Frontal cortex (tissue), 4 donors: ENCODE data around the gene CLINT1. TPM values are rescaled to one million over a fixed set of nuclear protein-coding genes. Genes with fewer than 3 reads are reported as not detected.

Experiments used
- DNase-seq, 2 donors: peaks; one replicate each; pipeline ENCODE4 v3.0.0; 2012; ENCODE audit warnings: low spot score in 2 of 2
- FAIRE-seq: peaks from 2 replicates; lab custom pipeline; 2012; peaks lifted over from hg19 to GRCh38; lab: Jason Lieb, UNC
- total RNA-seq: library from RNA; depleted of rRNA; stranded (reverse); fragments of >200 nt; gene quantifications from one replicate; pipeline ENCODE4 v1.2.3, GENCODE V29; 2014
- donor health status: control.
- donor health status: control.
- donor health status: control.

The CLINT1 gene
- total RNA-seq, 1 donor from 2014 or later: 56.3 TPM

GRCh38 chr5:157823655-157824054 lies 35.3 kb downstream of the CLINT1 start:
- no peak for DNase-seq
- no peak for FAIRE-seq

- no peak for DNase-seq
- no peak for FAIRE-seq
Measured at GRCh38 chr5:157821822-157822622, 36.9 kb downstream of the CLINT1 start.

- FAIRE-seq (no peak), DNase-seq (no peak)
Measured at GRCh38 chr5:157821405-157821804, 37.5 kb downstream of the CLINT1 start.

DNA sequence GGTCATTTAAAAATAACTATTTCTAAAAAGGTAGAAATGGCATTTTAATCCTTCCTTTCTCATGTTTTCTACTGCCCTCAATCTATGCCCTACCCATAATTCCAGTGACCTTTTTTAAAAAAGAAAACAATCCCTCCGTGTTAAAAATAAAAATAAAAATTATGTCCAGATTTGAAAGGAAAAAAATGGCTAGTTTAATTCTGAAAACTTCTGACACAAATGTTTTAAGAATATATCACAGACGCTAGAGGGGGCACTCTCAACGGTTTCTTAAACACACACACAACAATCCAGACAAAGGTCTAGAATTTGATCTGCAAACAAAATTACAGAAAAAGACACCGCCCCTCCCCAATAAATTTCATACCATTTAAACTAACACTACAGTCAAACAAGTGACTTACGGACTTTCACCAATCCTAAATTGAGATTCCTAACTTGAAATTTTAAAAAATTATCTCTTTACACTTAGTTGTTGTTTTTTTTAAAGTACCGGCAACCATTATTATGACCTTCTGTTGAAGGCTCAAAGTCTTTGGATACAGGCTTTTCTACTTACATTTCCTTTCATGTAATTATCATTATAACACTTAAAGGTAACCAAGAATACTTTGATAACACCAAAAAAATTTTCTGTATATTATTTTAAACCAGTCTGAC lies 38.2 kb downstream of the CLINT1 start:
- peak; percentile 13 for FAIRE-seq
- DNase-seq: no peak

DNA sequence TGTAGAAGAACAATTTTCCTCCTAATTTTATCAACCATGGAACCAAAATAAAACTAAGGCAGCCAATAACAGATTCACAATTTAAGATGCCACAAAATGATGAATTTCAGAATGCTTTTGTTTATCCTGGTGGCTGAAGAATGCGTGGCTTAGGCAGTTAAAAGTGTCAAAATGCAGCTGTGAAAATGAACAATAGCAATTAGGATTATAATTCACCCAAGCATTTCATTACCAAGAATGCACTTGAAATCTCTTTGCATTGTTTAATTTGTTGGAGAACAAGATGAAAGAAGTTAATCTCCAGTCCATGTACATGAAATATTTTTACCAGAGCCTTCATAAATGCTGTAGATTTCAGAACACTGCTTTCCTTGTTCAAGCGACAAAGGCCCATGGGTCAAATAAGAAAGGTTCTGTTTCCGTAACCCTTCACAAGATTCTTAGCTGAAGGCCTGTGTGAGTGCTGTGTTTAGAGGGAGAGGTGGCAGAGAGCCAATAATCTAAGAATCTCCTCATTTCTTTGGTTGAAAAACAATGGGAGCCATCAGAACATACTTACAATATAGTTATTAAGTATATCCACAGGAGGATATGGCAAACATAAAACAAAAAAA lies 39.3 kb downstream of the CLINT1 start:
- FAIRE-seq (no peak), DNase-seq (no peak)

GRCh38 chr5:157818368-157818767 lies 40.6 kb downstream of the CLINT1 start:
- DNase-seq: no peak
- no peak for FAIRE-seq

GRCh38 chr5:157817928-157818327 lies 41.0 kb downstream of the CLINT1 start:
- DNase-seq (no peak), FAIRE-seq (no peak)

DNA sequence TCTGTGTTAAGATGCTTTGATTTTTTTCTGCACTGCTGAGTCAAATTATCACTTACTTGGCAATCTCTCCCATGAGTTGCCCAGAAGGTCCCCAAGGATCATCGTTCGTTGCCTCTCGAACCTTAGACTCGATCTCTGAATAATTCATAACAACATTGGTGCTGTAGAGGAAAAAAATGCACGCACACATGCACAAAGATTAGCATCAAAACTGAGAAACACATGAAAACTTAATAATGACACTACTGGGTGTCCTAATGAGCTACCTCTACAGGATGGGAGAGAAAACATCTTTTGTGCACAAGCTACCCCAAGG lies 41.6 kb downstream of the CLINT1 start:
- FAIRE-seq: no peak
- no peak for DNase-seq

DNA sequence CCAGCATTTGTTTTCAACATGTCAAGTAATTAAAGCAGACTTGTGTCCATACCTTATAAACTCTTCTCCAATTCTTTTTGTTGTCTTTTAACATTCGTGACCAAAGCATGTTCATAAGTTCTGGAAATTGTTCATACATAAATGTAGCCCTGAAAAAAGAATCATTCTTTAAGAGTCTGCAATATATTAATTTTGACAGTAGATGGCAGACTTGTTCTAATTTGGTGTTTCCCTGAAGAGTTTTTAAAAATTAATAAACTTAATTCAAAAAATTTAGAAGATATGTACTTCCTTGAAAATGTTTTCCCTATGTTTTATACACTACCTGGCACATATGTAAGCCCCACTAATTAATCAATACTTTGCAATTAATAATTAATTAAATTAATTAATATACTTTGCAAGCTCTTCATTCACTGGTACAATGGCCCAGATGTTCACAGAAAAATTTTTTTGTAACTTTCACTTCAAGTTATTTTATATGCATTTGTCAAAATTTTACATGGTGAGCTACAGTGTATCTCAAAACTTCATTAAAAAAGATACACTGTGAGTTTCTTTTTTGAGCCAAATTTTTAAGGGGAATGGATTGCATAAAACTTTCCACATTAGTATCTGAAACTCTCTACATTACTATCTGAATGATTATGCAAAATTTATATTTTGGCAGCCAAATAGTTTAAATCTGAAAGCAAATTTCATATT lies 42.1 kb downstream of the CLINT1 start:
- FAIRE-seq: peak; percentile 95
- no peak for DNase-seq

DNA sequence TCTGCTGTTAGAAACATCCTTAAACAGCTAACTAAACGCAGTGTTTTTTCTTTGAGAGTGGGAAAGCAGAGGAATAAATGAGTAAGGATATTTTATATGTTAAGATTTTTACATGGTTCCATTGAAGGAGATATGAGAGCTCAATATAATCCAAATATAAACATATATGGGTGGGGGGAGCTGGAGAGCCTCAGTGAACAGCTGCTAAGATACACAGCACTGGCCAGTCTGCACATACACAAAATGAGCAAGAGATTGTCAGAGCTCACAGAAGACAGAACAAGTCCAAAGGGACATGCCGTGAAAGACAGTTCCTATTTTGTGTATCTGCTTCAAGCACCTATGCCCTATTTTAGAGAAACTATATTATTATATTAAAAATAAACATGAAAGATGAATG lies 46.9 kb downstream of the CLINT1 start:
- FAIRE-seq (no peak), DNase-seq (no peak)

- FAIRE-seq (no peak), DNase-seq (no peak)
Measured at GRCh38 chr5:157808043-157808442, 50.9 kb downstream of the CLINT1 start.

DNA sequence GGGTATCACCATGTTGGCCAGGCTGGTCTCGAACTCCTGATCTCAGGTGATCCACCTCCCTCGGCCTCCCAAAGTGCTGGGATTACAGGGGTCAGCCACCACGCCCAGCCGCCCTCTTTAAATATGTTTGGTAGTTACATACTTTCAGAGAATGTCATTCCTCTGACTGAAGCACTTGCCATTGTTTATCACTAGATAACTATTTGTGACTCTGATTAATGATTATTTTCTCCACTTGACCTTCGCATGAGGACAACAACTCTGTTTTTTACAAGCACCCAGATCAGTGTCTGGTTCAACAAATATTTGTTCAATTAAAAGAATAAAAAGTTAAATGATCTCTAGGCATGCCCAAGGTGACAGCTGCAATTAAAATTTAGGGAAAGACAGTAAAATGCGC lies 56.2 kb downstream of the CLINT1 start:
- FAIRE-seq (no peak), DNase-seq (no peak)

DNA sequence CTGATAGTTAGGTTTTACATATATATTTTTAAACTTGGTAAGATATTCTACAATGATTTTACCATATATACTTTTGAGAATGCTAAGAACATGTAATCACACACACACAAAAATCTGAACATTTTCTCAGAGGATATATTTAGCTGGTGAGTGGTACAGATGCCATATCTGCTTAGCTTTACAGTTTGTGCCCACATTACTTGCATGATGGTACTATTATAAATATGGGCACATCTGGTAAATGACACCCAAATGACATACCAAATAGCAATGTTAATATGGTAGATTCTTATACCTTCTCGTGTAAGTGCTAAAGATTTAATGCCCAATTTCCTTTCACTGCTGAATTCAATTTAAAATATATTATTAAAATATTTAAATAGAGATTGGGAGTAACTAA lies 58.8 kb downstream of the CLINT1 start:
- DNase-seq (no peak), FAIRE-seq (no peak)

- no peak for FAIRE-seq
Measured at GRCh38 chr5:157799578-157799977, 59.4 kb downstream of the CLINT1 start.

GRCh38 chr5:157793301-157793700 lies 65.6 kb downstream of the CLINT1 start:
- FAIRE-seq: no peak

More at GRCh38 chr5:157799578-157799977, 59.4 kb downstream of the CLINT1 start:
- no peak for DNase-seq

GRCh38 chr5:157785801-157786200 lies 73.1 kb downstream of the CLINT1 start:
- no peak for DNase-seq

More at GRCh38 chr5:157793301-157793700, 65.6 kb downstream of the CLINT1 start:
- no peak for DNase-seq

GRCh38 chr5:157779221-157779620 lies 79.7 kb downstream of the CLINT1 start:
- FAIRE-seq (no peak), DNase-seq (no peak)

More at GRCh38 chr5:157785801-157786200, 73.1 kb downstream of the CLINT1 start:
- FAIRE-seq: no peak

DNA sequence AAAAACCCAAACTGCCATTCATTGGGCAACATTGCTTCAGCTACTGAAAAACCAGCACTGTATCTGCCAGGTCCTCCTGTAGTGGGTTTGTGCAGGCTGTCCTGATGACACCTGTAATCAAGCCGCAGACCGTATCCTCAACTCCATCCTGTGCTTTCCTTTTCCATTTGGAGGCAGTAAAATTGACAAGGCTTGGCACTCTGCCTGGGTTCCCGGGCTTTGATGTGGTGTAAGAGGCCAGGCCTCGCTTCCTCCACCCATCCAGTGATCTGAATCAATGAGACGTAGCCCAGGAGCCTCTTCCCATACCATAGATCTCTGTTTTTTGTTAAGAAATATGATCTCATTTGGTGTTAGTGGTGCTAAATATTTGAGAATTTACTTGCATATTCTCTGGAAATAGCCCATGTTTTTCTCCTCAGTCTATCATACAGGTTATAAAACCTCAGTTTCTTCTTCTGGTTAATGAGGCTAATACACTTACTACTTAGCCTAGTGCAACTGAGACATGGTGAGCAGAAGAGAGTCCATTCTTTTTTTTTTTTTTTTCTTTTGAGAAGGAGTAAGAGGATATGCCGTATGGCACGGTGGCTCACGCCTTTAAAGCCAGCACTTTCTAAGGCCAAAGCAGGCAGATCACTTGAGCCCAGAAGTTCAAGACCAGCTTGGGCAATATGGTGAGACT lies 80.7 kb downstream of the CLINT1 start:
- no peak for FAIRE-seq
- DNase-seq: no peak

GRCh38 chr5:157772127-157772526 lies 86.8 kb downstream of the CLINT1 start:
- FAIRE-seq (no peak), DNase-seq (no peak)

GRCh38 chr5:157770665-157771064 lies 88.3 kb downstream of the CLINT1 start:
- DNase-seq (no peak), FAIRE-seq (no peak)
